K562 (cell line): ENCODE data around the gene EAF2. TPM values are rescaled to one million over a fixed set of nuclear protein-coding genes. Genes with fewer than 3 reads are reported as not detected.

Experiments
- ATAC-seq: fragments of 200-7000 bp; cut with Tn5 transposase; 3 replicates; pipeline ENCODE4 v1.9.1; 2020; ENCODE audit warnings: moderate library complexity
- BruUV-seq: library from RNA; stranded (reverse); fragments of 400-500 nt; replicated peaks from 2 replicates; lab custom pipeline; 2021; lab: Mats Ljungman, UMichigan
- CTCF ChIA-PET: fragments of 300-600 bp; formaldehyde crosslinking; extraction: SDS; loops from one replicate; lab custom pipeline; 2021; ENCODE audit warnings: low intra/inter-chr PET ratio; lab: Yijun Ruan, JAX
- POLR2A ChIA-PET: fragments of 300-600, 350-650 bp; sonication (Branson Sonifier 250); formaldehyde crosslinking; extraction: SDS; loops from one replicate; lab custom pipeline; 2021; ENCODE audit warnings: antibody characterized with exemption, inconsistent platforms; lab: Yijun Ruan, JAX
- DNase-seq, 4 experiments: peaks; one replicate each; pipeline versions ENCODE4 v3.0.0 to v3.0.0-alpha.2; 2011 to 2018; ENCODE audit warnings: low spot score in 3 of 4, mixed read lengths in 3 of 4; ENCODE audit errors: extremely low read depth in 1 of 4
- FAIRE-seq: peaks from 2 replicates; lab custom pipeline; 2011; peaks lifted over from hg19 to GRCh38; lab: Jason Lieb, UNC
- H2AFZ ChIP-seq: 2 replicates; pipeline ENCODE4 v1.6.0; 2011; ENCODE audit warnings: low read depth, low read length, control low read depth, inconsistent platforms
- H3K27ac ChIP-seq: fragments of 200-600 bp; 3 replicates; pipeline ENCODE4 v1.8.0; 2011; ENCODE audit warnings: low read depth, mild to moderate bottlenecking, control low read depth, inconsistent platforms, low read length, moderate library complexity, mixed read lengths; ENCODE audit errors: extremely low read depth
- H3K27me3 ChIP-seq, 2 experiments: fragments of 300-600 bp in 1 of 2; 2 replicates in 1 of 2; 3 replicates in 1 of 2; pipeline versions ENCODE4 v1.6.0 to v1.8.0; 2011; ENCODE audit warnings: inconsistent platforms in 2 of 2, low read length in 2 of 2, mild to moderate bottlenecking in 1 of 2, mixed read lengths in 1 of 2, moderate library complexity in 1 of 2; ENCODE audit not compliant: control insufficient read depth in 2 of 2, insufficient read depth in 2 of 2
- H3K36me3 ChIP-seq: fragments of 300-600 bp; 3 replicates; pipeline ENCODE4 v1.8.0; 2011; ENCODE audit warnings: mild to moderate bottlenecking, low read length, inconsistent platforms; ENCODE audit not compliant: control insufficient read depth, insufficient read depth
- H3K4me1 ChIP-seq, 2 experiments: fragments of 200-600 bp in 1 of 2; replicated peaks in 1 of 2; 2 replicates in 1 of 2; 3 replicates in 1 of 2; pipeline versions ENCODE4 v1.5.1 to v1.8.0; 2011; ENCODE audit warnings: inconsistent platforms in 2 of 2, low read length in 2 of 2, mild to moderate bottlenecking in 1 of 2, mixed read lengths in 1 of 2, moderate library complexity in 1 of 2; ENCODE audit not compliant: control insufficient read depth in 2 of 2, insufficient read depth in 2 of 2
- H3K4me2 ChIP-seq: 2 replicates; pipeline ENCODE4 v1.6.1; 2011; ENCODE audit warnings: low read length, control low read depth, inconsistent platforms, mixed read lengths; ENCODE audit not compliant: insufficient read depth
- H3K4me3 ChIP-seq: fragments of 200-600 bp; sonication (generic), shearing (Covaris generic); 2 replicates; pipeline ENCODE4 v1.5.1; 2016; ENCODE audit warnings: control low read depth, inconsistent platforms
- H3K79me2 ChIP-seq: fragments of 200-600 bp; 3 replicates; pipeline ENCODE4 v1.8.0; 2011; ENCODE audit warnings: low read length, inconsistent platforms; ENCODE audit not compliant: control insufficient read depth, insufficient read depth
- H3K9ac ChIP-seq, 2 experiments: 2 replicates each; pipeline versions ENCODE4 v1.6.0 to v1.6.1; 2011; ENCODE audit warnings: low read depth in 2 of 2, low read length in 2 of 2, control low read depth in 1 of 2, inconsistent platforms in 1 of 2, mild to moderate bottlenecking in 1 of 2, mixed read lengths in 1 of 2; ENCODE audit not compliant: insufficient read depth in 1 of 2
- H3K9me1 ChIP-seq: one replicate; pipeline ENCODE4 v1.6.0; 2011; ENCODE audit warnings: inconsistent platforms, mild to moderate bottlenecking, low read length, moderate library complexity; ENCODE audit not compliant: control insufficient read depth, insufficient read depth
- H3K9me3 ChIP-seq: replicated peaks from 2 replicates; pipeline ENCODE4 v1.5.1; 2011; ENCODE audit warnings: low read depth, low read length, inconsistent platforms; ENCODE audit not compliant: control insufficient read depth, insufficient read depth
- H4K20me1 ChIP-seq: replicated peaks from 2 replicates; pipeline ENCODE4 v1.6.1; 2011; ENCODE audit warnings: low read length, inconsistent platforms, mixed read lengths; ENCODE audit not compliant: control insufficient read depth, insufficient read depth
- BRCA1 ChIP-seq, 2 experiments: fragments of 450-650 bp in 1 of 2; sonication (generic) in 1 of 2; formaldehyde crosslinking in 1 of 2; IDR thresholded peaks; 2 replicates each; pipeline versions ENCODE4 v1.5.0 to v1.6.1; 2017 to 2020; ENCODE audit warnings: mild to moderate bottlenecking in 1 of 2, missing genetic modification reagents in 1 of 2
- CBX3 ChIP-seq, 2 experiments: IDR thresholded peaks; 1 replicate in 1 of 2; 2 replicates in 1 of 2; pipeline ENCODE4 v1.6.1; 2012; ENCODE audit warnings: inconsistent platforms in 2 of 2, low read length in 2 of 2, borderline replicate concordance in 1 of 2, control low read depth in 1 of 2
- CTCF ChIP-seq, 3 experiments: IDR thresholded peaks in 2 of 3; conservative IDR thresholded peaks in 1 of 3; 2 replicates each; pipeline ENCODE4 v1.5.1; 2011 to 2012; ENCODE audit warnings: low read length in 3 of 3, mild to moderate bottlenecking in 3 of 3, control low read depth in 2 of 3, improper control_type of control experiment in 1 of 3, inconsistent platforms in 1 of 3, low read depth in 1 of 3, mixed read lengths in 1 of 3, moderate library complexity in 1 of 3; ENCODE audit not compliant: insufficient read depth in 2 of 3
- HCFC1 ChIP-seq: IDR thresholded peaks from 2 replicates; pipeline ENCODE4 v1.6.1; 2012; ENCODE audit warnings: low read depth, low read length, improper control_type of control experiment
- KAT7 ChIP-seq: sonication (generic); formaldehyde crosslinking; IDR thresholded peaks from 2 replicates; pipeline ENCODE4 v1.8.0; 2022; ENCODE audit warnings: missing genetic modification reagents, mild to moderate bottlenecking, borderline replicate concordance
- RAD21 ChIP-seq, 2 experiments: fragments of 250-450 bp in 1 of 2; fragments of 450-650 bp in 1 of 2; sonication (Bioruptor Pico) in 1 of 2; formaldehyde crosslinking in 1 of 2; IDR thresholded peaks in 1 of 2; conservative IDR thresholded peaks in 1 of 2; 2 replicates each; pipeline versions ENCODE4 v1.4.0 to v1.8.0; 2020 to 2022; ENCODE audit warnings: mild to moderate bottlenecking in 2 of 2, moderate library complexity in 1 of 2
- WGBS: fragments of 100-300 bp; shearing (Covaris generic); methylation state at CpG from one replicate; pipeline ENCODE4 v1.1.6; 2016; ENCODE audit warnings: low coverage, mixed read lengths; ENCODE audit not compliant: insufficient coverage; ENCODE audit errors: missing lambda C conversion rate; 5-methylcytosine and 5-hydroxymethylcytosine counted together
- in situ Hi-C: fragments of 300-500 bp; cut with MboI; formaldehyde crosslinking; loops from 4 replicates; pipeline ENCODE4 v1.15.0; 2018; ENCODE audit warnings: inconsistent platforms, mixed read lengths
- intact Hi-C: fragments of 100-400 bp; cut with micrococcal nuclease; formaldehyde crosslinking; loops from 2 replicates; pipeline ENCODE4 v1.14.2; 2022
- polyA plus RNA-seq, 8 experiments: library from polyadenylated mRNA; depleted of rRNA in 4 of 8; stranded (reverse) in 5 of 8; unstranded in 3 of 8; fragments of >200 nt; fragmentation: Nextera tagmentation in 2 of 8; fragmentation: Illumina TruSeq in 1 of 8; extraction: Ambion mirVana in 2 of 8; extraction: Trizol in 1 of 8; gene quantifications; 2 replicates each; pipeline versions ENCODE4 v1.2.1 to v1.2.3, GENCODE V29; 2011 to 2014; ENCODE audit warnings: inconsistent platforms in 1 of 8, missing spikeins in 1 of 8
- total RNA-seq, 7 experiments: library from RNA; depleted of rRNA in 6 of 7; stranded (reverse); fragments of >200 nt in 6 of 7; fragmentation: Illumina TruSeq in 2 of 7; extraction: Trizol in 2 of 7; gene quantifications; 2 replicates each; pipeline versions ENCODE4 v1.2.1 to v1.2.3, GENCODE V29; 2011 to 2021; ENCODE audit warnings: low replicate concordance in 1 of 7

EAF2 gene
- total and polyA plus RNA-seq, 9 of the 15 experiments (the other 6 are each of a cell fraction or from before 2014, with no cell fraction given), result 3.8 to 17.3 (median 6.9) TPM

- ATAC-seq (peak; percentile 72), FAIRE-seq (no peak), DNase-seq (peak; percentile 10 to 24 (median 18))
- Histone ChIP-seq H4K20me1 (no peaks in the 10 kb centered on the region), H3K9me3 (no peaks in the 10 kb centered on the region), H3K27ac (no peak overlapping the region), H3K9ac (no peak overlapping the region), H3K4me1 (no peaks in the 10 kb centered on the region), H3K27me3 (no peaks in the 10 kb centered on the region), H3K36me3 (no peaks in the 10 kb centered on the region), H3K4me3 (no peak overlapping the region), H2AFZ (no peak overlapping the region), H3K9me1 (no peaks in the 10 kb centered on the region), H3K79me2 (no peaks in the 10 kb centered on the region), H3K4me2 (no peak overlapping the region)
- intact Hi-C loops (loop anchor here (10.0 kb wide), 1 partner anchor 111 kb away; no protein-coding TSS in a partner anchor), in situ Hi-C loops (no loop called here)
- CTCF ChIA-PET, result no interaction called here
- no TSS peak for BruUV-seq
- POLR2A ChIA-PET, result no interaction called here
- TF ChIP-seq KAT7 (CRISPR knock-in tag), result no peak
- TF ChIP-seq CTCF (IDR thresholded peaks at IDR 0.05 in 2 of 3, conservative IDR thresholded peaks at IDR 0.05 in 1 of 3; ENCODE audit: insufficient read depth in 2 of 3, low read depth in 1 of 3, low read length in 3 of 3), result peak; percentile 28 to 47 (median 36); a peak in 3 of 6 replicates
- TF ChIP-seq HCFC1, result no peak
- TF ChIP-seq BRCA1 (IDR thresholded peaks at IDR 0.05), result no peak
- TF ChIP-seq BRCA1 (CRISPR knock-in tag; IDR thresholded peaks at IDR 0.05), result no peak
- TF ChIP-seq RAD21 (CRISPR knock-in tag; conservative IDR thresholded peaks at IDR 0.05 in 1 of 2, IDR thresholded peaks at IDR 0.05 in 1 of 2), result peak in 1 of 2 experiments; percentile 49; a peak in 2 of 4 replicates
- TF ChIP-seq CBX3 (IDR thresholded peaks at IDR 0.05; ENCODE audit: borderline replicate concordance in 1 of 2, low read length in 2 of 2), result no peak
- WGBS, result 0% methylated on average over 1 of the region's 1 CpG
Measured at GRCh38 chr3:121883507-121883906, 48.5 kb downstream of the EAF2 start.
